H54 (cell line): ENCODE data around the gene TNNC2.
A peak's percentile ranks its signal among the peaks of the same experiment; 100 is the strongest.
"Not testable (repeated sequence)": the region's sequence is repeated elsewhere in the genome, so short reads cannot be mapped to it uniquely, and the experiment has no call there.

Experiments
- DNase-seq: peaks from one replicate; pipeline ENCODE4 v3.0.0; 2011; ENCODE audit warnings: low spot score, mixed read lengths; ENCODE audit not compliant: insufficient read length
- FAIRE-seq: peaks from 3 replicates; lab custom pipeline; 2011; peaks lifted over from hg19 to GRCh38; lab: Jason Lieb, UNC
- POLR2A ChIP-seq: IDR thresholded peaks from 2 replicates; pipeline ENCODE4 v1.6.1; 2011; ENCODE audit warnings: low read depth, mild to moderate bottlenecking, low read length

Gene TNNC2

DNA sequence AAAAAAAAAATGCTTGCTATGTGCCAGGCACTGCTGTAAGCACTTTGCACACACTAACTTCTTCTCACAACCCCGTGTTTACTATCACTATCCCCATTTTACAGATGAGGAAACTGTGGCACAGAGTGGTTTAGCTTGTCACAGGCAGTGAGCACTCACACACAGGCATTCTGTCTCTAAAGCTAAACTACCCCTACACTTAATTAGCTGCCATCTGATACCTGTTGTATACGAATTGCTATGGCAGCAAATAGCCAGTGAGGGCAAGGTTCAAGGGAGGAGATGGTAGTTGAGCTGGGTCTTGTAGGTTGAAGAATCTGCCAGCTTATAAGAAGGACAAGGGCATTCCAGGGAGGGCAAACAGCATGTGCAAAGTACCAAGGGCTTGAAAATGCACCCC, 5.2 kb downstream of the TNNC2 start:
- no peak for TF ChIP-seq POLR2A
- FAIRE-seq (no peak), DNase-seq (no peak)

DNA sequence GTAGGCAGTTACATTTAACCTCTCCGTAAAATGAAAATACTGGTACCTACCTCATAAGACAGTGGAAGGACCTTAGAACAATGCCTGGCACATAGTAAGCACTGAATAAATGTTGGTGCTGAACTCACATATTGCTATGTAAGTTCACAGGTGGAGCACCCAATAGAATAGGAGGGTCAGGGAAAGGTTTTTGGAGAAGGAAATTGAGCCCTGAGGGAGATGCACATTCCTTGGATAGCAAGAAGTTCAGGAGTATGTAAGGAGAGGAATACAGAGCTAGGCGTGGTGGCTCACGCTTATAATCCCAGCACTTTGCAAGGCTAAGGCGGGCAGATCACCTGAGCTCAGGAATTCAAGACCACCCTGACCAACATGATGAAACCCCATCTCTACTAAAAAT, 7.6 kb downstream of the TNNC2 start:
- FAIRE-seq (no peak), DNase-seq (no peak)
- TF ChIP-seq POLR2A: no peak

DNA sequence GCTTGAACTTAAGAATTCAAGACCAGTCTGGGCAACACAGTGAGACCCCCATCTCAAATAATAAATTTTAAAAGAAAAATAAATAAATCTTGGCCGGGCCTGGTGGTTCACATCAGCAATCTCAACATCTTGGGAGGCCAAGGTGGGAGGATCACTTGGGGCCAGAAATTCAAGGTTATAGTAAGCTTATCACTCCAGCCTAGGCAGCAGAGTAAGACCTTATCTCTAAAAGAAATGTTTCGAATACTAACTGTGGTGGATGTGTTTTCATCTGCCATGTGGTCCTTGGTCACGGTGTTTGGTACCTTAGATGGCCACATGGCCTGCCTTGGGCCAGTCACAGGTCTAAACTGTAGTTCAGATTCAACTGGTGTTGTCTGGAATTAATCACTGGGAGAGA, 8.9 kb downstream of the TNNC2 start:
- FAIRE-seq (no peak), DNase-seq (no peak)
- no peak for TF ChIP-seq POLR2A

DNA sequence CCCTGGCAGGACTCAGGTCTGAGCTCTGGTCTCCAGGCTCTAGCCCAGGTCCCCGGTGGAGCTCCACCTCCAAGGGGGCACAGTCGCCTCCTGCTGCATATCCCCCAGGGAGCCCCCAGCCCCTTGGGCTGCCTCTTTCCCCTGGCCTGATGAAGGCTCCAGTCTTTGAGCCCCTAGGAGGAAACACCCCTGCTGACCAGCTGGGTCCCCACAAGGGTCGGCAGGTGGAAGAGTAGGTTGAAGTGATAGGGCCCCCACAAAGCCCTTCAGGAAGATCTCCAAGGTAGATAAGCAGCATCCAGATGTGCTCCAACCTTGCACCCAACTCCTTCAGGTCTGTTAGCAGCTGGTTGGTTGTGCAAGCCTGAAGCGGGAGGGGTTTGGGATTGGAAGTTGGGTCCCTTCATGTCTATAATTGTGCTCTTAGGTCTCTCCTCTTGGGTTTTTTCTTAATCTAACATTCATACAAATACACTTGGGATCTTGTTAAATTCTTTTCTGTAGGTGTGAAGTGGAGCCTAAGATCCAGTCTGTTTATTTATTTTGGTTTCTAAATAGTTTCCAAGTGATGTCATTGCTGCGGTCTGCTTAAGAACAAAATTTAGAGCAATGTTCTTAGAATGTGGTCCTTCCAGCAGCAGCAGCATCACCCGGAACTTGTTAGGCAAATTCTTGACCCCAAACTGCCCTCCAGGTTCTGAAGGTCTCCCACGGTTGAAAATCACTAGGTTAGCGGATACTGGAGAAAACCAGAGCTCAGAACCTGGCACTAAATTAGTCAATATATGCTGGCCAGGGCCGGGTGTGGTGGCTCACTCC, 9.5 kb downstream of the TNNC2 start:
- TF ChIP-seq POLR2A: no peak
- DNase-seq (no peak), FAIRE-seq (no peak)

GRCh38 chr20:45816951-45817350, 10.2 kb downstream of the TNNC2 start:
- DNase-seq (no peak), FAIRE-seq (no peak)
- TF ChIP-seq POLR2A: no peak

- no peak for FAIRE-seq
- no peak for DNase-seq
- TF ChIP-seq POLR2A: no peak
Measured at GRCh38 chr20:45814314-45814713, 12.8 kb downstream of the TNNC2 start.

- FAIRE-seq (no peak), DNase-seq (no peak)
Measured at GRCh38 chr20:45813489-45813888, 13.6 kb downstream of the TNNC2 start.

DNA sequence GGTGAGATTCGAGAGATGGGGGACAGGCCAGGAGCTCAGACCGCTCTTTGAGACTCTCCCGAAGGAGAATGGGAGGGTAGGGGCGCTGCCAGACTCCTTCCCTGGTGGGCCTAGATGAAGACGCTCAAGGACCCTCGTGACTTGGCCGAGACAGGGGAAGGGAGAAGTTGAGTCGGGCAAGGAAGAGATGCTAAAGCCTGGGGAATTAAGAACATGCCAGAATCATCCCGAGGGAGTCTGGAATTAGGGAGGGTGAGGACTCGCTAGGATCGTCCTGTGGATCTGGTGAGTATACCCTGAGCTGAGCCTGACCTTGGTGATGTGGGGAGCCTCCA, 14.1 kb downstream of the TNNC2 start:
- no peak; the same call in 1 of the 2 replicates for TF ChIP-seq POLR2A
- FAIRE-seq (no peak), DNase-seq (no peak)

More at GRCh38 chr20:45813489-45813888, 13.6 kb downstream of the TNNC2 start:
- no peak for TF ChIP-seq POLR2A

DNA sequence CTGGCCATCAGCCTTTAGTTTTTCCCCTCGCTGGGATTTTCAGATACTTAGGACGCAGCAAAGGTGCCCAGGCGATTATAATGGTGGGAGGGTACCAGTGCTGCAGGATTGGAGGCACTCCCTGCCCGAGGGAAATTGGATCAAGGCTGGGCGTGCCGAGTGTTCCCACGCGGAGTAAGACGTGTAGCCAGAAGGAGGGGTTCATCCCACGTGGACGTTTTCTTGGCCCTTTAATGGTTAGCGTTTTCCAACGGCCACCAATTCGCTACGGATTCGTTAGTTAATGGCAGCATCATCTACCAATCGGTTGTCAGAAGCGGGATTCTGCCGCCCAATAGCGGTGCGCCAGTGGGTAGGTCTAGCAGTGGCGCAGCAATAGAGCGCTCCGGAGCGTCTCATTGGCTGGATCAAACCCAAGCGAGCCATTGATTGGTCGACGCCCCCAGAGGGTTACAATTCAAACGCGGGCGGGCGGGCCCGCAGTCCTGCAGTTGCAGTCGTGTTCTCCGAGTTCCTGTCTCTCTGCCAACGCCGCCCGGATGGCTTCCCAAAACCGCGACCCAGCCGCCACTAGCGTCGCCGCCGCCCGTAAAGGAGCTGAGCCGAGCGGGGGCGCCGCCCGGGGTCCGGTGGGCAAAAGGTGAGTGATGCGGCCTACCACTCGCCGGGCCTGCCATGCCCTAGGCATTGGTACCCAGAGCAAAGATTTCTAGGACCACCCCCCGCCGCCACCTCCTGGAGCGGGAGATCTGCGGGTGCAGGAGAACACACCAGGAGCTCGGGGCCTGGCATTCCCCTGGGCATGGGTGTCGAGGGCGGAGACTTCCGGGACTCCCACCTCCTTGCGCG, 14.7 kb downstream of the TNNC2 start, which contains the start of gene UBE2C:
Gene UBE2C, plus strand, starts transcription at position 488 of the 849 bp plus-strand sequence. Its CDS starts 52 bp downstream, at position 540.
- peak; percentile 54 for TF ChIP-seq POLR2A
- DNase-seq: peak; percentile 93
- FAIRE-seq: peak; percentile 82

DNA sequence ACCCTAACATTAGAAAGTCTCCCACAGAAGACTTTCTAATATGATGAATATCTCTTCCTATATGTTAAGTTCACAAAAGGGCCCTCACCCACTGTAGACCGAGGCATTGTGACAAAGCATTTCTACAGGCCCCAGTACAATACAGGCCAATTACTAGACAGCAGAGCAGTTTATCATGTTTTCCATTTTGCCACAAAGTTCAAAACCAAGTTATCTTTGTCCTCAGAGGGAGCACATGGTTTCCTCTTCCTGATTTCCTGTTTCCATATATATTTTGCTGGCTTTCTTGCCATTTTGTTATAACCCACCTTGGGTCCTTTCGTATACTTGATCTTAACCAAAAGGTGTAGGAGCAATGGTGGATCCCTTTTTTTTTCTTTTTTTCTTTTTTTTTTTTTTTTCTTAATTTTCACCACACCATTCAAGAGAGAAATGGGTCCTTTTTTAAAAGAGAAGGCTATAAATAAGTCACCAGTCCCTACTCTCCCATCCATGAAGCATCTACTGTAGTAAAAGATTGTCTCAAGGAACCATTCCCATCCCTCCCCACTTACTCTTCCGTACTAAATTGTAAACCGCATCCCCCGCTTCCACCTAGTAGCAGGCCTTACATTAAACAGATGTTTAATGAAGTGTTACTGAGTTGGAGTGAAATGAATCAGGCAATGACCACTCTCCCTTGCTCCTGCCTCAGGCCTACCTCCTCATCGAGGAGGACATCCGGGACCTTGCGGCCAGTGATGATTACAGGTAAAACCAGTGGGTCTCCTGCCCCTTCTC, 16.7 kb downstream of the TNNC2 start:
- FAIRE-seq: no peak
- DNase-seq: no peak
- no peak for TF ChIP-seq POLR2A

DNA sequence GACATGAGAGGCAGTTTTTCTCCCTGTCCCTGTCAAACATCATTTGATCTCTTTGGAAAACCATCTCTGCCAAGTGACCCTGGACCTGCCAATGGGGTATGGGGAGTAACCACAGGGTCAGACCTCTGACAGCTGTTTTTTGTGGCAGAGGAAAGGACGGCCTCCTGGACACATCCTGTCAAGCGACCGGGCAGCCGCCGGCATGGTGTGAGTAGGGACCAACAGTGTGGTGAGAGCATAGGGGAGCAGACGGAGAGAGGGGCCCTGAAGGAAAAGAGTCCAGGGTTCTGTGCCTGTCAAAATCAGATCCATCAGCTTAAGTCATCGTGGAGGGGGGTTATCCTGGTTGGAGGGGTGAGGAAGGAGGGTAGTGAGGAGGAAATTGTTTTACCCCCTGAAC, 25.3 kb downstream of the TNNC2 start:
- TF ChIP-seq POLR2A: no peak
- no peak for FAIRE-seq
- no peak for DNase-seq

DNA sequence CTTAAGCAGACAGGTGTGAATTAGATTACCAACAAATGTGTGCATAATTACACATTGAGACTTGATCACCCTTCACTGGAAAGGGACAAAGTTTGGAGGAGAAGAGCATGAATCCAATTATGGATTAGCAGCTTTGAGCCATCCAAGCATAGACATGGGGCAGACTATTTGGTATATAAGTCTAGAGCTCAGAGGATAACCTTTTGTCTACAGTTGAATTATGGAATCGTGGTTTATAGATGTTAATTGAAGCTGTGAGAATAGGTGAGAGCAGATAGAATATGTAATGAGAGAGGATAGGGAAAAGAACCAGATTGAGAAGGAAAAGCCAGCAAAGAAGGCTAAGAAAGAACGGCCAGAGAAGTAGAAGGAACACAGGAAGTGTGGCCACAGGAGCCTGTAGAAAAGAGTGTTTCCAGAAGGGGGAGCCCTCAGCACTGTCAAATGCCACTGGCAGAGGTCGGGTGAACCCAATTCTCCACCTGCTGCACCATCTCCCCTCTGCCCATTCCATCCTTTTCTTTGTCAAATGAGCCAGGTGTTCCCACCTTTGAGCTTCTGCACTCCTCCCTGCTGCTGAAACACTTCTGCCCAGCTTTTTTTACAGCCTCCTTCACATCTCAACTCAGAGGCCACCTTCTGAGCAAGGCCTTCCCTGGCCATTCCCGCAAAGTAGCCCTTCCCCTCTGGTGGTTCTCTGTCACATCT, 28.0 kb downstream of the TNNC2 start:
- DNase-seq (no peak), FAIRE-seq (no peak)
- TF ChIP-seq POLR2A: no peak

- not testable (repeated sequence) for FAIRE-seq, DNase-seq
Measured at GRCh38 chr20:45797955-45798354, 29.2 kb downstream of the TNNC2 start.

DNA sequence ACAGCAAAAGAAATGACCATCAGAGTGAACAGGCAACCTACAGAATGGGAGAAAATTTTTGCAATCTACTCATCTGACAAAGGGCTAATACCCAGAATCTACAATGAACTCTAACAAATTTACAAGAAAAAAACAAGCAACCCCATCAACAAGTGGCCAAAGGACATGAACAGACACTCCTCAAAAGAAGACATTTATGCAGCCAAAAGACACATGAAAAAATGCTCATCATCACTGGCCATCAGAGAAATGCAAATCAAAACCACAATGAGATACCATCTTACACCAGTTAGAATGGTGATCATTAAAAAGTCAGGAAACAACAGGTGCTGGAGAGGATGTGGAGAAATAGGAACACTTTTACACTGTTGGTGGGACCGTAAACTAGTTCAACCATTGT, 29.6 kb downstream of the TNNC2 start:
- FAIRE-seq, DNase-seq: not testable (repeated sequence)
